T-cell (primary cell): ENCODE data around the gene AGTPBP1. TPM values are rescaled to one million over a fixed set of nuclear protein-coding genes. Genes with fewer than 3 reads are reported as not detected.

Source experiments
- ATAC-seq, 4 experiments: fragments of 200-7000 bp in 3 of 4; fragments of 150-1000 bp in 1 of 4; cut with Tn5 transposase; replicated peaks in 1 of 4; 1 replicate in 3 of 4; 2 replicates in 1 of 4; pipeline ENCODE4 v1.10.0; 2021; ENCODE audit warnings: moderate library complexity in 3 of 4, mild to moderate bottlenecking in 2 of 4, moderate number of reproducible peaks in 1 of 4
- CTCF ChIA-PET, 2 donors: fragments of 300-600 bp; sonication (Branson Sonifier 250); formaldehyde crosslinking; loops; one replicate each; lab custom pipeline; 2022; ENCODE audit warnings: antibody characterized with exemption in 2 of 2; lab: Charles Lee
- POLR2A ChIA-PET, 2 donors: fragments of 300-600 bp; sonication (Branson Sonifier 250); formaldehyde crosslinking; loops; one replicate each; lab custom pipeline; 2022; ENCODE audit warnings: antibody characterized with exemption in 2 of 2; lab: Charles Lee
- DNase-seq, 35 experiments: peaks; one replicate each; pipeline versions ENCODE4 v3.0.0 to v3.0.0-alpha.2; 2013 to 2023
- H3K27ac ChIP-seq: one replicate; pipeline ENCODE4 v1.5.1; 2013; ENCODE audit warnings: low read length
- H3K27me3 ChIP-seq, 2 experiments: replicated peaks in 1 of 2; 1 replicate in 1 of 2; 2 replicates in 1 of 2; pipeline versions ENCODE4 v1.6.1 to v1.7.0; 2013; ENCODE audit warnings: low read length in 1 of 2, mixed read lengths in 1 of 2; ENCODE audit not compliant: control insufficient read depth in 2 of 2, insufficient read depth in 2 of 2; ENCODE audit errors: extremely low read depth in 1 of 2
- H3K36me3 ChIP-seq, 2 donors: 1 replicate in 1 of 2; 2 replicates in 1 of 2; pipeline versions ENCODE4 v1.6.1 to v1.7.0; 2013; ENCODE audit warnings: low read length in 1 of 2; ENCODE audit not compliant: control insufficient read depth in 2 of 2, insufficient read depth in 1 of 2; ENCODE audit errors: extremely low read depth in 1 of 2
- H3K4me1 ChIP-seq, 2 experiments: 1 replicate in 1 of 2; 2 replicates in 1 of 2; pipeline versions ENCODE4 v1.6.1 to v1.7.0; 2013; ENCODE audit warnings: low read length in 2 of 2, mixed read lengths in 1 of 2; ENCODE audit not compliant: insufficient read depth in 2 of 2, control insufficient read depth in 1 of 2; ENCODE audit errors: extremely low read depth in 1 of 2
- H3K4me3 ChIP-seq, 2 donors: 1 replicate in 1 of 2; 2 replicates in 1 of 2; pipeline versions ENCODE4 v1.5.1 to v1.7.0; 2013; ENCODE audit warnings: mild to moderate bottlenecking in 2 of 2, low read length in 1 of 2, moderate library complexity in 1 of 2; ENCODE audit not compliant: control insufficient read depth in 1 of 2; ENCODE audit errors: extremely low read depth in 1 of 2
- H3K9me3 ChIP-seq: 2 replicates; pipeline ENCODE4 v1.7.0; 2013
- H3K27ac Mint-ChIP-seq, 2 donors: one replicate each; pipeline ENCODE4 v1.8.0; 2020 to 2021; ENCODE audit warnings: mild to moderate bottlenecking in 2 of 2, mixed read lengths in 2 of 2
- H3K27me3 Mint-ChIP-seq, 2 donors: one replicate each; pipeline ENCODE4 v1.8.0; 2021 to 2022; ENCODE audit warnings: mixed read lengths in 2 of 2
- H3K36me3 Mint-ChIP-seq: one replicate; pipeline ENCODE4 v1.8.0; 2021; ENCODE audit warnings: mixed read lengths
- H3K4me1 Mint-ChIP-seq, 3 donors: one replicate each; pipeline ENCODE4 v1.8.0; 2020 to 2022; ENCODE audit warnings: mixed read lengths in 3 of 3, mild to moderate bottlenecking in 1 of 3
- H3K4me3 Mint-ChIP-seq, 3 donors: one replicate each; pipeline ENCODE4 v1.8.0; 2020 to 2022; ENCODE audit warnings: mild to moderate bottlenecking in 3 of 3, mixed read lengths in 3 of 3, moderate library complexity in 3 of 3
- H3K9me3 Mint-ChIP-seq, 3 donors: one replicate each; pipeline ENCODE4 v1.8.0; 2020 to 2022; ENCODE audit warnings: mixed read lengths in 3 of 3
- WGBS: methylation state at CpG from one replicate; pipeline ENCODE4 v1.1.5; 2013; ENCODE audit warnings: missing lambda C conversion rate; ENCODE audit not compliant: insufficient coverage; 5-methylcytosine and 5-hydroxymethylcytosine counted together
- total RNA-seq, 35 experiments: library from RNA in 6 of 35; stranded (reverse) in 6 of 35; fragments of 120-200 nt in 1 of 35; gene quantifications; one replicate each; pipeline versions ENCODE4 v1.2.1 to v1.2.4 and lab custom pipeline; 2013 to 2026

The AGTPBP1 gene
- total RNA-seq, 5 donors from 2014 or later (not counting 1 experiment from before 2014, with no cell fraction given) = 46.2 to 66.7 (median 52.2) TPM

DNA sequence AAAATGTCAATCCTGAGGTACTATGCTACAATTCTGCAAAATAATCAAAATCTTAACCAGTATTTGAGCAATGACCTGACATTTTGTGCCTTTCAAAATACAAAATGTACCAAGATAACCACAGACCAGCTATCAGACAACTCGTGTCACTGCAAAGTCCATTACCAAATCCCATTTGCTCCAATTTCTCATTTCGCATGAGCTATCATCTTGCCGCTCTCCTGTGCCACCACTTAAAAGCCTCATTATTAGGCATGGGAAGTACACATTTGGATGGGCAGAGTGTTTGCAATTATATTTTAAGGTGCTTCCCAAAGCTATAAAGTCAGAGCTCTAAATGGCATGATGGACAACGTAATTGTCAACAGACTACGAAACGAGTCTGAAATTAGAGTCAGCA is 205.2 kb downstream of the AGTPBP1 start:
- Histone ChIP-seq H3K4me3 (no peak overlapping the region), H3K27ac (no peak overlapping the region), H3K4me1 (no peaks in the 10 kb centered on the region), H3K27me3 (no peaks in the 10 kb centered on the region), H3K36me3 (no peaks in the 10 kb centered on the region), H3K9me3 (no peaks in the 10 kb centered on the region)
- Mint-ChIP-seq H3K4me3 (no peak overlapping the region), H3K36me3 (no peaks in the 10 kb centered on the region), H3K27ac (no peak overlapping the region), H3K4me1 (no peaks in the 10 kb centered on the region), H3K9me3 (no peaks in the 10 kb centered on the region), H3K27me3 (no peaks in the 10 kb centered on the region)
- CTCF ChIA-PET = interaction anchor here in 1 of 2 donors (0.7 kb wide), 1 partner anchor 13 kb away, joined by 3 read pairs; no protein-coding TSS in a partner anchor
- ATAC-seq (no peak), DNase-seq (no peak)
- POLR2A ChIA-PET = no interaction called here
- WGBS = 91% methylated on average over 4 of the region's 6 CpGs

DNA sequence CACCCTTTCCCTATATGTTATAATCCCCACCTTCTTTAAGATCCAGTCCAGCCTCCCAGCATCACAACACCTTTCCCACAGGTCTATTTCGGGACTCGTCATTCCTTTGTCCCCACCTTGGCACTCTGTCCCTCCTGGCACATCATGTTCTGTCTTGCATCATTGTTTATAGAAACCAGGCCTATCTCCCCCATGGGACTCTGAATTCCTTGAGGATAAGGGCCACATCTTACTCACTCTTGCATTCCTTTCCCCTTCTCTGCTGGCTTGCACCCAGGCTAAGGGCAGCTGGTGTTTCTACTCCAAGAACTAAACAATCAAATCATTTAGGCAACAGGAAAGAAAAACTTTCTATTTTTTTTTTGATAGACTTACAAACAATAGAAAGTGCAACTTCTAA is 205.7 kb downstream of the AGTPBP1 start:
- no peaks in the 10 kb centered on the region for H3K9me3 ChIP-seq
- H3K4me3 ChIP-seq = no peak overlapping the region
- 87% methylated on average over 2 of the region's 2 CpGs for WGBS
- Mint-ChIP-seq H3K27ac (no peak overlapping the region), H3K4me1 (no peaks in the 10 kb centered on the region), H3K36me3 (no peaks in the 10 kb centered on the region), H3K4me3 (no peak overlapping the region), H3K9me3 (no peaks in the 10 kb centered on the region), H3K27me3 (no peaks in the 10 kb centered on the region)
- H3K36me3 ChIP-seq = no peaks in the 10 kb centered on the region
- H3K4me1 ChIP-seq = no peaks in the 10 kb centered on the region
- H3K27me3 ChIP-seq = no peaks in the 10 kb centered on the region
- H3K27ac ChIP-seq = no peak overlapping the region
- no peak for DNase-seq
- ChIA-PET POLR2A (no interaction called here), CTCF (interaction anchor here in 1 of 2 donors (0.6 to 0.7 kb wide), 2 partner anchors 12 to 312 kb away, joined by 3 read pairs; no protein-coding TSS in a partner anchor)
- no peak for ATAC-seq

DNA sequence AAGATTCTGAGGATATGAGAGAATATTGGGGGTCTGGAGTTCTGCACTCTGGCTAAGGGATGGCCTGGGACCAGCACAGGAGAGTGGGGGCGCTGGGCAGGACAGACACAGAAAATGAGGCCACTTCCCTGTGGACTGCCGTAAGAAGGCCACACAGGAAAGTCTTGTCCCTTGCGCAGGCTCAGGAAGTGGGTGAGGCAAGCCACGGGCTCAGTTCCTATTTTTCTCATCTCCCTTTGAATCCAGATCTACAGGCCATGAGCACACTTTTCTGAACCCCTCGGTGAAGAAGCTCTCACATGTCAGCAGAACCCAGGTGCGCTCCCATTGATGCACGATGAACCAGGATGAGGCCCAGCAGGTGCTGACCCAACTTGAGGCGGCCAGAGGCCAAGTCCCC is 207.4 kb downstream of the AGTPBP1 start:
- ChIA-PET CTCF (no interaction called here), POLR2A (no interaction called here)
- no peak overlapping the region for H3K27ac Mint-ChIP-seq

DNA sequence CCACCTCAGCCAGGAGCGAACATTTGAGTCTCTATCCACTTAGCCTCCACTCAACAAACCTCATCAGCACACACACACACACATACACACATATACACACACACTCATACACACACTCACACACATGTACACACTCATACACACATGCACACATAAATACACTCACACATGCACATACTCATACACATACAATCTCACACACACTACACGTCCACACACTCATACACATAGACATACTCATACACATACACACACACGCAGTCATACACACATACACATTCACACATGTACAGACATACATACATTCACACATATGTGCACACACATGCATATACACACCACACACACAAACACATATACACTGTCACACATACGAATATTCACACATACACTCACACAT is 208.2 kb downstream of the AGTPBP1 start:
- DNase-seq (no peak), ATAC-seq (no peak)
- no peaks in the 10 kb centered on the region for H3K9me3 ChIP-seq
- H3K4me3 ChIP-seq = no peak overlapping the region
- no peaks in the 10 kb centered on the region for H3K4me1 ChIP-seq
- H3K27me3 ChIP-seq = no peaks in the 10 kb centered on the region
- Mint-ChIP-seq H3K9me3 (no peaks in the 10 kb centered on the region), H3K36me3 (no peaks in the 10 kb centered on the region), H3K4me1 (no peaks in the 10 kb centered on the region), H3K27me3 (no peaks in the 10 kb centered on the region), H3K4me3 (no peak overlapping the region), H3K27ac (no peak overlapping the region)
- ChIA-PET CTCF (no interaction called here), POLR2A (no interaction called here)
- no peaks in the 10 kb centered on the region for H3K36me3 ChIP-seq
- no peak overlapping the region for H3K27ac ChIP-seq
- WGBS = 92% methylated on average over 4 of the region's 4 CpGs

More for the DNA sequence above, 207.4 kb downstream of the AGTPBP1 start:
- Mint-ChIP-seq H3K4me3 (no peak overlapping the region), H3K36me3 (no peaks in the 10 kb centered on the region), H3K9me3 (no peaks in the 10 kb centered on the region), H3K4me1 (no peaks in the 10 kb centered on the region), H3K27me3 (no peaks in the 10 kb centered on the region)
- no peaks in the 10 kb centered on the region for H3K27me3 ChIP-seq
- ATAC-seq = no peak
- H3K4me1 ChIP-seq = no peaks in the 10 kb centered on the region
- H3K9me3 ChIP-seq = no peaks in the 10 kb centered on the region
- 82% methylated on average over 4 of the region's 8 CpGs for WGBS
- no peak overlapping the region for H3K27ac ChIP-seq
- no peak overlapping the region for H3K4me3 ChIP-seq
- no peaks in the 10 kb centered on the region for H3K36me3 ChIP-seq
- no peak for DNase-seq

DNA sequence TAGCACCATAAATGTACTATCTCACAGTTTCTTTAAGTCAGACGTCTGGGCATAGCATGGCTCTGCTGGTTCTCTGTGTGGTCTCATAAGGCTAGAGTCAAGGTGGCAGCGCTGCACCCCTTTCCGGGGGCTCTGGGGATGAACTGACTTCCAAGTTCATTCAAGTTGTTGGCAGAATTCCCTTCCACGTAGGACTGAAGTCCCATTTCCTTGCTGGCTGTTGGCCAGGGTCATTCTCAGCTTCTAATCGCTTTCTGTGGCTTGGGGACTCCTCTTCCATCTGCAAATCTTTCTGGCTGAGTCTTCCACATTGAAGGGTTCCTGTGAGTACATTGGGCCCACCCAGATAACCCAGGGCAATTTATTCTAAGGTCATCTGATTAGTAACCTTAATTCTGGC is 211.0 kb downstream of the AGTPBP1 start:
- no peaks in the 10 kb centered on the region for H3K36me3 Mint-ChIP-seq
- ATAC-seq = no peak

GRCh38 chr9:85528607-85529006 is 213.1 kb downstream of the AGTPBP1 start:
- 58% methylated on average over 2 of the region's 4 CpGs for WGBS
- Histone ChIP-seq H3K36me3 (no peaks in the 10 kb centered on the region), H3K4me1 (no peaks in the 10 kb centered on the region), H3K9me3 (no peaks in the 10 kb centered on the region), H3K27me3 (peaks cover 0 to 9% of the 10 kb centered on the region in 2 experiments), H3K27ac (no peak overlapping the region), H3K4me3 (no peak overlapping the region)
- peaks cover 18 to 25% of the 10 kb centered on the region in 2 donors for H3K27me3 Mint-ChIP-seq
- no peaks in the 10 kb centered on the region for H3K9me3 Mint-ChIP-seq
- ATAC-seq (no peak), DNase-seq (no peak)
- ChIA-PET POLR2A (no interaction called here), CTCF (no interaction called here)
- no peak overlapping the region for H3K27ac Mint-ChIP-seq
- H3K36me3 Mint-ChIP-seq = no peaks in the 10 kb centered on the region
- no peak overlapping the region for H3K4me3 Mint-ChIP-seq
- H3K4me1 Mint-ChIP-seq = no peaks in the 10 kb centered on the region

More for the DNA sequence above, 211.0 kb downstream of the AGTPBP1 start:
- no peak overlapping the region for H3K4me3 Mint-ChIP-seq
- ChIA-PET CTCF (no interaction called here), POLR2A (no interaction called here)
- H3K9me3 ChIP-seq = no peaks in the 10 kb centered on the region
- no peaks in the 10 kb centered on the region for H3K36me3 ChIP-seq
- no peak overlapping the region for H3K4me3 ChIP-seq
- no peak overlapping the region for H3K27ac ChIP-seq
- WGBS = 86% methylated on average over 5 of the region's 5 CpGs
- H3K27ac Mint-ChIP-seq = no peak overlapping the region
- peaks cover 0 to 7% of the 10 kb centered on the region in 2 experiments for H3K27me3 ChIP-seq
- DNase-seq = no peak
- no peaks in the 10 kb centered on the region for H3K9me3 Mint-ChIP-seq
- no peaks in the 10 kb centered on the region for H3K4me1 ChIP-seq
- no peaks in the 10 kb centered on the region for H3K4me1 Mint-ChIP-seq
- H3K27me3 Mint-ChIP-seq = peaks cover 5% of the 10 kb centered on the region in 2 donors

- H3K27ac Mint-ChIP-seq = no peak overlapping the region
- no peak overlapping the region for H3K27ac ChIP-seq
- no peaks in the 10 kb centered on the region for H3K4me1 ChIP-seq
- CTCF ChIA-PET = no interaction called here
- POLR2A ChIA-PET = no interaction called here
- ATAC-seq = no peak
- no peaks in the 10 kb centered on the region for H3K9me3 ChIP-seq
- H3K4me1 Mint-ChIP-seq = peaks cover 0 to 1% (median 0%) of the 10 kb centered on the region in 3 donors
- no peaks in the 10 kb centered on the region for H3K9me3 Mint-ChIP-seq
- no peak overlapping the region for H3K4me3 ChIP-seq
- H3K27me3 Mint-ChIP-seq = peaks cover 20 to 29% of the 10 kb centered on the region in 2 donors
- H3K36me3 Mint-ChIP-seq = no peaks in the 10 kb centered on the region
- H3K27me3 ChIP-seq = peaks cover 0 to 12% of the 10 kb centered on the region in 2 experiments
- no peak overlapping the region for H3K4me3 Mint-ChIP-seq
- no peak for DNase-seq
- no peaks in the 10 kb centered on the region for H3K36me3 ChIP-seq
- 83% methylated on average over 2 of the region's 5 CpGs for WGBS
These were observed 213.6 kb downstream of the AGTPBP1 start for GRCh38 chr9:85528142-85528541.
